Epidermal melanocyte (primary cell): ENCODE data around the gene CHTF8.
"Not testable (repeated sequence)": the region's sequence is repeated elsewhere in the genome, so short reads cannot be mapped to it uniquely, and the experiment has no call there.

Source experiments
- DNase-seq: peaks from one replicate; pipeline ENCODE4 v3.0.0; 2011; ENCODE audit warnings: low spot score; ENCODE audit not compliant: insufficient read length

The CHTF8 gene, protein sequence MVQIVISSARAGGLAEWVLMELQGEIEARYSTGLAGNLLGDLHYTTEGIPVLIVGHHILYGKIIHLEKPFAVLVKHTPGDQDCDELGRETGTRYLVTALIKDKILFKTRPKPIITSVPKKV

DNA sequence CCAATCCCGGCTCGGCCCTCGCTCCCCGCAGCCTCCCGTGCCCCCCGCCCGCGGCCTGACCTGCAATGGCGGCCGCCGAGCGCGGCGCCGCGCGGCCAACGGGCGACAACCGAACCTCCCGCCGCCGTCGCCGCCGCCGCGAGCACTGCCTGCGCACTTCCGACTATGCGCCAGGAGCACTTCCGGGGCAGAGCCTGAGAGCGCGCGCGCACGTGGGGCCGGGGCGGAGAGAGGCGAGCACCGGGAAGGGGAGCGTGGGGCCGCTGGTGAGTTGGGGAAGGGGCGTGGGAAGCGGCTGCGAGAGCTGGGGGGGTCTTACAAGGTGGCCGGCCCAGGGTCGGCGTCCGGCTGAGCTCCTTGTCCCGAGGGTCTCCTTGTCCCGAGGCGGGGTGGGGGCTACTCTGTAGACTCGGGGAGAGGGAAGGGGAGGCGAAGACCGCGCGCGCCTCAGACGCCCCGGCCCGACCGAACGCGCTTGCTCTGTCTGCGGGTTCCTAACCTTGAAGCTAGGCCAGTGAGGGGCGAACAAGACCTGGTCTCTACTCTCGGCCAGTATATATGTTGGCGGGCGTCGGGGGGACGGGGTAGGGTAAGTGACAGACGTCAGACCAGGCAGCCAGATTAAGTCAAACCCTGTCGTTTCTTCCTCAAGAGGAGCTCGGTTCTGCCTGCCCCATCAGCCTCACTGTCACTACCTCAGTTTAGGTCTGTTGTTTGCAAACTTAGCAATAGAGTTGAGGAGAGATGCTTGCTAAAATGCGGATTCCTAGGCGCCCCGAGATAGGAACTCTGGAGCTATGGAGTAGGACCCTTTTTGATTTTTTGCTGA lies at the start of gene CHTF8, which contains the start of gene UTP4:
TSS of gene CHTF8 (minus strand) at position 165 of the 829 bp plus-strand sequence. CDS start 11,130 bp downstream, outside the sequence.
TSS of gene UTP4 (plus strand) at position 226 of the 829 bp plus-strand sequence. CDS start 811 bp downstream, outside the sequence.
- DNase-seq: peak; percentile 75

DNA sequence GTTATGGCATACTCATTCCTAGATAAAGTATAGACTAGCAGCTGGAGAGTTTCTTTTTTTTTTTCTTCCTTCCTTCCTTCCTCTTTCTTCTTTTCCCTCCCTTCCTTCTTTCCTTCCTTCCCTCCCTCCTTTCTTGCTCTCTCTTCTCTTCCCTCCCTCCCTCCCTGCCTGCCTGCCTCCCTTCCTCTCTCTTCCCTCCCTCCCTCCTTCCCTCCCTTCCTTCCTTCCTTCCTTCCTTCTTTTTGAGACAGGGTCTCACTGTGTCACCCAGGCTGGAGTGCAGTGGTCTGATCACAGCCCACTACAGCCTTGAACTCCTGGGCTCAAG lies 47.6 kb upstream of the CHTF8 start:
- DNase-seq: no peak

DNA sequence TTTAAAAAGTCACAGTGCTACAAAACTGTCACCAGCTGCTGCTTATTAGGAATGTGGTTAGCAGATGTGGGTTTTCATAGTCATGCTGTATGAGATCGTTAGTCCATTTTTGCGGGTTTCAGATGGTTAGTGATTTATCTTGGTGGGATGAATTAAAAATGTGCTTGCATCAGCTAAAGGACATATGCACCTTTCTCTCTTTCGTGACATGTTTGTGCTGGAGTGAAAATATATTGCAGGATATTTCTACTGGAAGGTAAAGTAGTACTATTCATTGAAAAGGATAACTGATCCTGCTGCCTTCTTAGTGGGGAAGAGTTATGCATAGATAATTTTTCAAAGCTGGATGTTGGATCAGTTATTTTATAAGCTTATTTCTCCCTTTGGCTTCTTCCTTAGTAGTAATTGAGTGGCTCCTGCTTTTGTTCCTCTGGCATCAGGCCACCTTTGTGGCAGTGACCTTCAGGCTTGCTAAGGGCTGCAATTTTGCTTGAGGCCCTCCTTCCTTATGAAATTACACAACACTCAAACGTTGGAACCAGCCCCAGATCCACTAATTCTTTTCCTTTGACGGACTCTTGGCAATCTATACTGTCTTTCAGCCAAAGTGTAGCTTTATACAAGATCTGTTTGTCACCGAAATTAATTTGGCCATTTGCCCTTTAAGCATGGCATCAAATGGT lies 47.1 kb upstream of the CHTF8 start:
- peak; percentile 68 for DNase-seq

DNA sequence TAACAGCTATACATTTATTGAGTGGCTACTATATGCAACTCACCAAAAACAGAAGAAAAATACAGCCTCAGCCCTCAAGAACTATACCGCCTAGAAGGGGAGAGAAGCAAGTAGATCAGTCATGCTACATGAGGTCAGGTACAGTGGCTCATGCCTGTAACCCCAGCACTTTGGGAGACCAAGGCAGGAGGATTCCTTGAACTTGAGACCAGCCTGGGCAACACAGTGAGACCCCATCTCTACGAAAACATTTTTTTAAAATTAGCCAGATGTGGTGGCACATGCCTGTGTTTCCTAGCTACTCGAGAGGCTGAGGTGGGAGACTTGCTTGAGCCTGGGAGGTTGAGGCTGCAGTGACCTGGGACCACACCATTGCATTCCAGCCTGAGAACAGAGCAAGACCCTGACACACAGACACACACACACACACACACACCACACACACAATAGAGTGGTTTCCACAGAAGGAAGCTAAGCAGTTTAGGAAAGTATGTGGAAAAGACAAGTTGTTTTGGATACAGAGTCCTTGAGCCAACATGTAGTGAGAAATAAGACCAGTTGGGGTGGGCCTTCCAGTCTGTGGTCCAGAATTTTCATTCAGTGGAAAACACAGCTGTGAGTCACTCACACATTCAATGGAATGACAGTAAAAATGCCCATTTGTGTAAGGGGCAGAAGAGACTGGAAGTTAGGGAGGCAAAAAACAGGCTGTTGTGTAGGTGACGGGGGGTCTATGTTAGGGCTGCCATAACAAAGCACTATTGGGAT lies 43.8 kb upstream of the CHTF8 start:
- DNase-seq: no peak

DNA sequence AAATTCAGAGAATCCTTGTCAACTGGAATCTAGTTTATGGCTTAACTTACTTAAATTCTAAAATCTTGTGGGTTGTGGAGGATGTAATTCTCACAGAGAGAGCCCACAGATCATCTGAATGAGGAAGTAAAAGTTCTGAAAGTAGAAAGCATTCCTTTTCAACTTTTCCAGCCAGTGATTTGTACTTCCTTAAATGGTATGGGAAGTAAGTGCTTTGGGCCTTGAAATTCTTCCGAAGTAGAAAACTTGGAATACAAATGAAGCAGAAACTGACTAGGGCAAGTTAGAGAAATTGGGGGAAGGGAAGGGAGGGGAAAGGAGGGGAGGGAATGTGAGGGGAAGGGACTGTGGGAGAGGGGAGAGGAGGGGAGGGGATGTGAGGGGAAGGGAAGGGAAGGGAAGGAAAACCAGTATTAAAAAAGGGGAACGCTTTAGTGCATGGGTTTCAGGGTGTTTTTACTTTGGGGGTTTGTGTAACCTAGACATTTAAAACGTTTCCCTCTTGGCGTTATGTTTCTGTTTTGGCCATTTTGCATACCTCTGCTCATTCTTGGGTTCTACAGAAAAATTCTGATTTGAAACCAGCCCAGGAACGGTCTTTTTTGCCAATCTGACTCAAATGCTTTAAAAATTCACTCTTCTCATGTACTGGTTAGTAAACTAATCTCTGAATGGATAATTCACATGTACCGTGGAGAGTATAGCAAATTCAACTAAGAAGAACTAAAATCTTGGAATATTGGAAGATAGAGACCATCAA lies 39.1 kb upstream of the CHTF8 start:
- DNase-seq: no peak

DNA sequence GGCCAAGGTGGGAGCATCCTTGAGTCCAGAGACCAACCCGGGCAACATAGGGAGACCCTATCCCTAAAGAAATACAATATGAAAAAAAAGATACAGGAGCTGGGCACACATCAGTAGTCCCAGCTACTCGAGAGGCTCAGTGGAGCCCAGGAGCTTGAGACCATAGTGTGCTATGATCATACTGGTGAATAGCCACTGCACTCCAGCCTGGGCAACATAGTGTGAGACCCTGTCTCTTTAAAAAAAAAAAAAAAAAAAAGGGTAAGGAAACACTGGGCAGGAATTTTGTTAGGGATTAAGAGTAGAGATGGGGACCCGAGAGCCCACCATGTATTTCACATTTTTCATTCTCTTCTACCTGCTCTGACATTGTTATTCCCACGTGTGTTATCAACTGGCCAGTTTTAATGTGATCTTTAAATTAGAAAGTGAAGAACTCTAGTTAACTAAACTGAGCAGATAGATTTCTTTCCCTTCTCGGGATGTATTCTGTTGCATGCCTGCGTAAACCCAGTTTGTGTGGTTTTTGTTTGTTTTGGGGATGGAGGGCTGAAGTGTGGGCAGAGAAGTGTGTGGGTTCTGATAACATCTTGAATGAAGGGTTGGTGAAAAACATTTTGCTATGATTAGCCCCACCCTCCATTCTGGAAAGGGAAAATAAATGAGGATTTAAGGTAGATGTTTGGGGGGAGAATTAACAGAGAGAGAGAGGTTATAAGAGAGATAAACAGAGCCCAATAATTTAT lies 37.4 kb upstream of the CHTF8 start:
- no peak for DNase-seq

DNA sequence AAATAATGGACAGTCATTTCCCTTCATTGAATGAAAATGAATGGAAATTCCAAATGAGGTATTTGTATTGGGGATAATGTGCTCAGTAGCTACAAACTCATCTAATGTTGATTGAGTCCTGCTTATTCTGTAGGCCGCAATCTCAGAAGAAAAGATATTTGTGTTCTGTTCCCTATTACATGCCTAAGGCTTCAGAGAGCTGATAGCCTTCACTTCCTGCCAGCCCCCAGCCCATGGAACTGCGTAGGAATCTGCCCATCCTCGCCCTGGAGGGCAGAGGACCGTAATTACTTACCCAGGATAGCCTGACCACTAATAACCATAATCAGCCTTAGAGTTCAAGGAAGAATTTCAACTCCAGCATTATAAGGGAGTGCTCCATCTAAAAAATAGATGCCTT lies 36.7 kb upstream of the CHTF8 start:
- no peak for DNase-seq

DNA sequence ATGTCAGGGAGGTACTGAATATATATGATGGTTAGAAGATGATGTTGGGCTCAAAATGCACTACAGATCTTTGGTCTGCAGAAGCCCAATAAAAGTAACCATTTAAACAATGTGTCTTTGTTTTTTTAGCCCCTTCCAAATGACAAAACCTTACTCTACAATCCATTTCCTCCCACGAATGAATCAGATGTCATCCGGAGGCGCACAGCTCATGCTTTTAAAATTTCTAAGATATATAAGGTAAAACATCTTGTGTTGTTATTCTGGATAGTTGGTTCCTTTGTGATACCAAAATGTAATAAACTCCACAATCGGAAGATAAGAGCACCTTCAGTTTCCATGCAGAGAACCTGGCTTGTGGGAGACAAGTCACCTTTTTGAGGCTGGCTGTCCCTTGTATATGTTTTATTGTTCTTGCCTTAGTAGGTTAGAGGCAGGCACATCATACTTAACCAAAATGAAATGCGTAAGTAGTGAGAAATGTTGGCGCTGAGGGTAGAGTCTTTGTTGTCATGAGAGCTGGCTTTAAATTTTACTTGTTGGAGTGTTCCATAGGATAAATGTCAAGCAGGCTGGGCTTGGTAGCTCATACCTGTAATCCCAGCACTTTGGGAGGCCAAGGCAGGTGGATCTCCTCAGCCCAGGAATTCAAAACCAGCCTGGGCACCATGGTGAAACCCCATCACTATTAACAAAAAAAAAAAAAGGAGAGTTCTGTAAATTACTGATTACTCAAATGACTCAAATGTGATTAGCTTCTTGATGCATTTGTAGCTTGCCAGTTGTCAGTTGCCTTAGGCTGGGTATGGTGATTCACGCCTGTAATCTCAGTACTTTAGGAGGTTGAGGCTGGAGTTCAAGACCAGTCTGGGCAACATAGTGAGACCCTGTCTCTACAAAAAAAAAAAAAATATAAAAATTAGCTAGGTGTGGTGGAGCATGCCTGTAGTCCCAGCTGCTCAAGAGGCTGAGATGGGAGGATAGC lies 34.9 kb upstream of the CHTF8 start:
- DNase-seq: no peak

DNA sequence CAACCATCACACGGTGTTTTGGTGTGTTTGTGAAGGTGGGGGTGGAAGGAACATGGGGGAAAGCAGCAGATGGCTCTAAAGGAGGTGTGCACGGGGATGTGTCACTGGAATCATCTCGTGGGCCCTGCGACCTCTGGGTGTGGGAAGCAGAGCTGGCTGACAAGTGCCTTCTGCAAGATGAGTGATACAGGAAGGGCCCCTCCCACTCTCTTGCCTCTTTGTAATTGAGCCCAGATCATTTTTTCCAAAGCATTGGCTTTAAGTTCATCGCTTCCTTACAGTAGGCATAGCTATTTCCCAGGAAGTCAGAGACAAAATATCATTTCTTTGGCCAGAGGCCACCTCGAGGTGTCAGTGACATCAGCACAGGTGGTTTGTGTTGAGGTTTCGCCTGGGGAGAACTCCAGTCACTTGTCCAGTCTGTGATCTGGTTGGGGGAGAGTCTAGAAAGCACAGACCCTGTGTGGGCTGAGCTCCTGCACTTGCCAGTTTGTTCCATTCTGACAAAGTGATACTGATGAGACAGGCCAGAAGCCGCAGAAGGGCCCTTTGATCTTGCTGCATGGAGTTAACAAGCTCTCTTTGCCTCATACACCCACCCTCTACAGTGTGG lies 33.9 kb upstream of the CHTF8 start:
- no peak for DNase-seq

DNA sequence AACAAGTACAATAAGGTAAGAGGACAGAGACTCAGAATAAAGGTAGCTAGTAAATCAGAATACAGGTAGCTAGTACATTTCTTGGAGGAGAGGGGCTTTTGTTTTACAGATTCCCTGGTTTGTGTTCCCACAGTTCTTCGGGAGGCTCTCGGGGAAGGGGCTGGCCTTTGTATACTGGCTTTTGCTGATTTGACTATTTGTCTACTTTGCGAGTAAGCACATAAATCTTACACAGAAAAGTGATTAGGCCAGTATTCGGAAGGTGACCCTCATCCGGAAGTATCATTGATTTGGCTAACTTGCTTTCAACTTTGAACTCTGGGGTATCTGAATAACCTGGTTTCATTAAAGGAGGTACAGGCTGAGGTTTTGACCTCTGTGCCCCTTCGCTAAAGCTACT lies 33.2 kb upstream of the CHTF8 start:
- no peak for DNase-seq

DNA sequence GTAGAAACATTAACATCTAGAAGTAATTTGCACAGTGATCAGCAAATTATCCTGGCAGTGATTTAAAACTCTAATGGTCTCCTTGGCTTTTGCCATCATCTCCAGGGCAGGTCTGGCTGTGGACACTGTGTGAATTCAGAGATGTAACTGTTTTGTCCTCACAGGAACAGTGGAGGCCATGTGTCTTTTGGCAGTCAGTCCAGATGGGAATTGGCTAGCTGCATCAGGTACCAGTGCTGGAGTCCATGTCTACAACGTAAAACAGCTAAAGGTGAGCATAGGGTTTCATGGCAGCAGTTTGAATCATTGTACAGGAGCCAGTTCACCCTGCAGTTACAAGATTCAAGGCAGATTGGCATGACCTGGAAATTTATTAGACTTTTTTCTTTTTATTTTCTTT lies 27.8 kb upstream of the CHTF8 start:
- DNase-seq: no peak

DNA sequence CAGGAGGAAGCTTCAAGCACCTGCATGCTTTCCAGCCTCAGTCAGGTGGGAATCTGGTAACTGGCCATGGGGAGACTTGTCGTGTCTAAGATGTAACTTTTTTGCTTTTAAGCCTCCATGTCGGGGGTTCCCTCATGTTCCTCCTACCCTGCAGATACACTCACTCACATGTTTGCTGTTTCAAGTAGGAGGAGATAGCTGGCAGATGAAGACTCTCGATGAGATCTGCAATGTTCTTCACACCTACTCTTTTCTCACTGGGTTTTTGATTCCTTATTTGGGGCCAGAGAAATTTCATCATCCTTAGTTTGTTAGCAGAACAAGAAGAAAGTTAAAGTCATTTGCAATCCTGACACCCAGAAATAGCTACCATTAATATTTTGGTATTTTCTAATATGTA lies 24.8 kb upstream of the CHTF8 start:
- no peak for DNase-seq

DNA sequence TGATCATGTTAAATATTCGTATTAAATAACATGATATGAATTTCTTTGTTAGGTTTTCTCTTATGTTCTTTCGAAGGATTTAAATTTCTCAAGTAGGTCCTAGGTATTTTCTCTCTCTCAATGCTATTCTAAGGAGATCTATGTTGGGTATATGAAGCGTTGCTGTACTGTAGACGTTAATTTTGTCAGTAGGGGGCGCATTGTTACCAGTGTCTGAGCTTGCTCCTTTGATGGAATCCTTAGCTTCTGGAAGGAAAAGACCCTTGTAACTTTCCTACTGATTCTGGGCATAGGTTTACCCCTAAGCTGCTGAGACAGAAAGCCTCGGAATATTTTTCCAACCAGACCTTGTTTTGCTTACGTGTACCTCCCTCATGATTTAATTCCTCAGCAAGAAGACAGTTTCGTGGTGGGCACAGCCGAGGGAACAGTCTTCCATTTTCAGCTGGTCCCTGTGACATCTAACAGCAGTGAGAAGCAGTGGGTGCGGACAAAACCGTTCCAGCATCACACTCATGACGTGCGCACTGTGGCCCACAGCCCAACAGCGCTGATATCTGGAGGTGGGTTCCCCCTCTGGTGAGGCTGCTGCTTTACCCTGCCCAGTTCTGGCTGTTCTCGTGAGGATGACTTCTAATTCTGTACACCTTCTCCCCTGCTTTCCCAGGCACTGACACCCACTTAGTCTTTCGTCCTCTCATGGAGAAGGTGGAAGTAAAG lies 17.9 kb upstream of the CHTF8 start:
- peak; percentile 66 for DNase-seq

DNA sequence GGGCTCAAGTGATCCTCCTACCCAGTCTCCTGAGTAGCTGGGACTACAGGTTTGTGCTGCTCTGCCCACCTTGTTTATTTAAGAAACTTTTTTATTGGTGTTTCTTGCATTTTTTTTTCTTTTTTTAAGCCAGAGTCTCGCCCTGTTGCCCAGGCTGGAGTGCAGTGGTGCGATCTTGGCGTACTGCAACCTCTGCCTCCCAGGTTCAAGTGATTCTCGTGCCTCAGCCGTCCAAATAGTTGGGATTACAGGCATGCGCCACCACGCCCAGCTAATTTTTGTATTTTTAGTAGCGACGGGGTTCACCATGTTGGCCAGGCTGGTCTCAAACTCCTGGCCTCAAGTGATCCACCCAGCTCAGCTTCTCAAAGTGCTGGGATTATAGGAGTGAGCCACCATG lies 17.2 kb upstream of the CHTF8 start:
- not testable (repeated sequence) for DNase-seq

DNA sequence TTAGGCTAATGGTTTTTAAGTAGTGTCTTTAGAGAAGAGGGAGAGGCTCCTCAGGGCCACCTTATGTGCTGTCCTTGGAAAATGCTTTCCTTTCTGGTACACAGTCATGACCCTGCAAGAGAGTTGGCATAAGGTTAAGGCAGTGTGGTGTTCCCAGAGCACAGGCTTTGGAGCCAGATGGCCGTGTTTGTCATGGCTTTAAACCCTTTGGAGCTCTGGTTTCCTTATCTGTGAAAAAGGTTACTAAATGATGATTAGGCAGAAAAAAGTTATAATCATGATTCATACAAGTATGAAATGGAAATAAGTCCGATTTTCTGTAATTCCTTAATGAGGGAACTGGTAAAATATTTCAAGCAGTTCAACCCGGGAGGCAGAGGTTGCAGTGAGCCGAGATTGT lies 13.3 kb upstream of the CHTF8 start:
- DNase-seq: no peak

DNA sequence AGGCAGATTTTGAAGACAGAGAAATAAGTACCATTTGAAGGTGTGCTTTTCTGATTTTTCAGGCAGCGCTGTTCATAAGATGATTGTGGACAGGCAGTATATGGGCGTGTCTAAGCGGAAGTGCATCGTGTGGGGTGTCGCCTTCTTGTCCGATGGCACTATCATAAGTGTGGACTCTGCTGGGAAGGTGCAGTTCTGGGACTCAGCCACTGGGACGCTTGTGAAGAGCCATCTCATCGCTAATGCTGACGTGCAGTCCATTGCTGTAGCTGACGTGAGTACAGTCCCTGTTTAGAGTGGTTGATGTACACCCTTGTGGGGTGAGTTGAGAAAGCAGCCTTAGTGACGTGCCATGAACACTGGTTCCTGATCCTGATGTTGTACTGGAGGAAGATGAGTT lies 10.7 kb upstream of the CHTF8 start:
- no peak for DNase-seq

DNA sequence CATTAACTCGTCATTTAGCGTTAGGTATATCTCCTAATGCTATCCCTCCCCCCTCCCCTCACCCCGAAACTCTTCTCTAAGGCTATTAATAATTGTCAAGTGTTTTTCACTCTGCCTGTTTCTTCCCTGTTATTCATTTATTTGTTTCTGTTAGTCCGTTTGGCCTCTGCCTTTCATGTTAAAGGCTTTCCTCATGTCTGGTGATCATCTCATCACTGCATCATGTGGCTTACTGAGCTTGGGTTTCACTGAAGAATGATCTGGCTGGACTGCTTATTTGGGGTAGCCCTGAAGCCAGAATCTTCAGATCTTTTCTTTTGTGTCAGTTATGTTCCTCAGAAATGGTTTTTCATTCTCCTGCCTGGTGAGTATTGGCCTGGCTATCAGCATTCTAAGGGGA lies 9.5 kb upstream of the CHTF8 start:
- peak; percentile 33 for DNase-seq

DNA sequence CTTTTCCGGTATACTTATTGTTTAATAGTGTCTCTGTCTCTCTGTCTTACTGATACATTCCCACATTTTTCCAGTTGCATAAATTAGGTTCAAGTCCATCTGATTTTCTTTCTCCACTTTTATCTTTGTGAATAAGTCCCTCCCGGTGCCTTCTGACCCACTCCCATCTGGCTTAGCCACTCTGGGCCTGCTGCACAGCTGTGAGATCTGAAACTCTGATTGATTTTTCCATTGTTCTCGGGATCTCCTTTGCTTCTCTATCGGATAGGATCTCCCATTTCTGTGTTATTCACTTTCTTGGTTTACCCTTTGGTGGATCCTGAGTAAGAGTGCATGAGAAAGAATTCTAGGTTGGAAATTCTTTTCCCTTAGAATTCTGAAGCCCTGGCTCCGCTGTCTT lies 8.6 kb upstream of the CHTF8 start:
- DNase-seq: no peak
